Measurements from ENCODE around the gene KCTD14.
"Not testable (repeated sequence)": the region's sequence is repeated elsewhere in the genome, so short reads cannot be mapped to it uniquely, and the experiment has no call there.

Gene KCTD14

GRCh38 chr11:78037825-78038620 lies 14.9 kb upstream of the KCTD14 start:
- no peak overlapping the region for H3K27ac ChIP-seq (ENCODE audit: insufficient read depth, low read depth, low read length, poor library complexity, severe bottlenecking)
- WGBS, 2 experiments: 87 to 92% methylated on average over 9 of the region's 9 CpGs
- H3K4me1 ChIP-seq (ENCODE audit: control insufficient read depth, insufficient read depth, low read length): no peaks in the 10 kb centered on the region
- H3K27me3 ChIP-seq (ENCODE audit: control insufficient read depth, insufficient read depth, low read length, poor library complexity, severe bottlenecking): no peaks in the 10 kb centered on the region
- H3K9me3 ChIP-seq (ENCODE audit: control insufficient read depth, low read length): no peaks in the 10 kb centered on the region
- no peak overlapping the region for H3K4me3 ChIP-seq (ENCODE audit: insufficient read depth, low read depth, low read length)
- H3K36me3 ChIP-seq (ENCODE audit: control insufficient read depth, insufficient read depth, low read length): no peaks in the 10 kb centered on the region

DNA sequence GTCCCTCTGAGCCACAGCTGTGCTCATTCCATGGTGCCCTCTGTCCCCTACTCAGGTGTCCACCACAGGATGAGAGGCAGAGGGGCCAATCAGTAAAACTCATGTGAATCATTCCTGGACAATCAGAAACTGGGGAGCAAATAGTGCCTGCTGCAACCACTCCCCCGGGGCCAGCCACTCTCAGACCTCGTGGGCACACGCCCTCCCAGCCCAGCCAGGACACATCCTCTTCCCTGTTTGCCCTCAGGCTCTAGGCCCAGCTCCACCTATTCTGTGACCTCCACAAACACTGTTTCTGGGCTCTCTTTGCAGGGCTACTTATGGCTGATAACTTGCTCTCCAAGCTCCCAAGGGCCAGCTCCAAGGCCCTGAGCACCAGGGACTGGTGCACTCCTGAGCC lies 14.0 kb upstream of the KCTD14 start:
- no peaks in the 10 kb centered on the region for H3K36me3 ChIP-seq (ENCODE audit: control insufficient read depth, insufficient read depth, low read length)
- 91 to 93% methylated on average over 3 of the region's 3 CpGs for WGBS, 2 experiments
- no peaks in the 10 kb centered on the region for H3K27me3 ChIP-seq (ENCODE audit: control insufficient read depth, insufficient read depth, low read length, poor library complexity, severe bottlenecking)
- H3K4me1 ChIP-seq (ENCODE audit: control insufficient read depth, insufficient read depth, low read length): no peaks in the 10 kb centered on the region
- H3K27ac ChIP-seq (ENCODE audit: insufficient read depth, low read depth, low read length, poor library complexity, severe bottlenecking): no peak overlapping the region
- no peaks in the 10 kb centered on the region for H3K9me3 ChIP-seq (ENCODE audit: control insufficient read depth, low read length)
- H3K4me3 ChIP-seq (ENCODE audit: insufficient read depth, low read depth, low read length): no peak overlapping the region

DNA sequence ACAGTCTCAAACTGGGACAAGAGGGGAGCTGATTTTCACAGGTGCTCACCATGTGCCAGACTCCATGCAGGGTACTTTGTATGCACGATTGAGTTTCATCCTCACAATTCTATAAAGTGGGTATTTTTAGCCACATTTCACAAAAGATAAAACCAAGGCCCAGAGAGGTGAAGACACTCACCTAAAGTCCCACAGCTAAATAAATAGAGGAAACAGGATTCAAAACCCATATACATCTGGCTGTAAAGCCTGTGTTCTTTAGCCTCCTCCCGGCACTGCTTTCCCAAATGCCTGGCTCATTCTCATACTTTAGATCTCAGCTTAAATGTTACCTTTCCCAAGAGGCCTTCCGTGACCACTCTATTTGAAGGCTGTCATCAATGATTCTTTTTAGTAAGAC lies 13.2 kb upstream of the KCTD14 start:
- no peaks in the 10 kb centered on the region for H3K36me3 ChIP-seq (ENCODE audit: control insufficient read depth, insufficient read depth, low read length)
- H3K9me3 ChIP-seq (ENCODE audit: control insufficient read depth, low read length): no peaks in the 10 kb centered on the region
- no peak overlapping the region for H3K4me3 ChIP-seq (ENCODE audit: insufficient read depth, low read depth, low read length)

DNA sequence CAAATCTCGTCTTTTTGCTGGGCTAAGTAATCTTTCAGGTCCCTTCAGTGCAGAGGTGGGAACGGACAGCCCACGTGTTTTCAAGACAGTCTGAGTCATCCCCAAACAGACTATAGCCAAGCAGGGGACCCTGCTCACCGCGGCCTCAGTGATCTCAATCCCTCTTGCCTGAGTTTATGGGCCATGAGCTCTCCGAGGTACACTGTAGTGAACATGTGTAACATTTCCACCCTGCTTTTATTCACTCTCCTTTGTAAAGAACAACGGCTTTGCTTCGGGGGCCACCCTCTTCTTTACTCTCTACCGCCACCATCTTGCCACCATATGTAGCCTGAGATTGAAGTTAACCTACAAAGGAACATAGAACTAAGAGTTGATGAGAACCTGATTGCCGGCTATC lies 11.5 kb upstream of the KCTD14 start:
- Histone ChIP-seq H3K36me3 (ENCODE audit: control insufficient read depth, insufficient read depth, low read length) (no peaks in the 10 kb centered on the region), H3K9me3 (ENCODE audit: control insufficient read depth, low read length) (no peaks in the 10 kb centered on the region), H3K27ac (ENCODE audit: insufficient read depth, low read depth, low read length, poor library complexity, severe bottlenecking) (no peak overlapping the region), H3K27me3 (ENCODE audit: control insufficient read depth, insufficient read depth, low read length, poor library complexity, severe bottlenecking) (no peaks in the 10 kb centered on the region), H3K4me1 (ENCODE audit: control insufficient read depth, insufficient read depth, low read length) (peaks cover 6% of the 10 kb centered on the region), H3K4me3 (ENCODE audit: insufficient read depth, low read depth, low read length) (no peak overlapping the region)
- 75 to 78% methylated on average over 10 of the region's 10 CpGs for whole genome bisulfite sequencing, 2 experiments

More for the DNA sequence above, 13.2 kb upstream of the KCTD14 start:
- Histone ChIP-seq H3K4me1 (ENCODE audit: control insufficient read depth, insufficient read depth, low read length) (no peaks in the 10 kb centered on the region), H3K27ac (ENCODE audit: insufficient read depth, low read depth, low read length, poor library complexity, severe bottlenecking) (no peak overlapping the region), H3K27me3 (ENCODE audit: control insufficient read depth, insufficient read depth, low read length, poor library complexity, severe bottlenecking) (no peaks in the 10 kb centered on the region)
- WGBS, 2 experiments: 90 to 92% methylated on average over 3 of the region's 3 CpGs

GRCh38 chr11:78033040-78033439 lies 10.0 kb upstream of the KCTD14 start:
- Histone ChIP-seq H3K27ac (ENCODE audit: insufficient read depth, low read depth, low read length, poor library complexity, severe bottlenecking) (no peak overlapping the region), H3K9me3 (ENCODE audit: control insufficient read depth, low read length) (no peaks in the 10 kb centered on the region), H3K4me3 (ENCODE audit: insufficient read depth, low read depth, low read length) (no peak overlapping the region), H3K36me3 (ENCODE audit: control insufficient read depth, insufficient read depth, low read length) (no peaks in the 10 kb centered on the region), H3K27me3 (ENCODE audit: control insufficient read depth, insufficient read depth, low read length, poor library complexity, severe bottlenecking) (no peaks in the 10 kb centered on the region), H3K4me1 (ENCODE audit: control insufficient read depth, insufficient read depth, low read length) (peaks cover 6% of the 10 kb centered on the region)
- 60 to 67% methylated on average over 4 of the region's 4 CpGs for WGBS, 2 experiments

- Histone ChIP-seq H3K4me3 (ENCODE audit: insufficient read depth, low read depth, low read length) (no peak overlapping the region), H3K36me3 (ENCODE audit: control insufficient read depth, insufficient read depth, low read length) (no peaks in the 10 kb centered on the region), H3K4me1 (ENCODE audit: control insufficient read depth, insufficient read depth, low read length) (peaks cover 6% of the 10 kb centered on the region), H3K9me3 (ENCODE audit: control insufficient read depth, low read length) (no peaks in the 10 kb centered on the region), H3K27me3 (ENCODE audit: control insufficient read depth, insufficient read depth, low read length, poor library complexity, severe bottlenecking) (no peaks in the 10 kb centered on the region), H3K27ac (ENCODE audit: insufficient read depth, low read depth, low read length, poor library complexity, severe bottlenecking) (no peak overlapping the region)
Observed at GRCh38 chr11:78032090-78032489, 9.0 kb upstream of the KCTD14 start.

GRCh38 chr11:78031629-78032028 lies 8.6 kb upstream of the KCTD14 start:
- Histone ChIP-seq H3K27me3 (ENCODE audit: control insufficient read depth, insufficient read depth, low read length, poor library complexity, severe bottlenecking) (no peaks in the 10 kb centered on the region), H3K9me3 (ENCODE audit: control insufficient read depth, low read length) (no peaks in the 10 kb centered on the region), H3K4me3 (ENCODE audit: insufficient read depth, low read depth, low read length) (no peak overlapping the region), H3K4me1 (ENCODE audit: control insufficient read depth, insufficient read depth, low read length) (peaks cover 6% of the 10 kb centered on the region), H3K27ac (ENCODE audit: insufficient read depth, low read depth, low read length, poor library complexity, severe bottlenecking) (no peak overlapping the region), H3K36me3 (ENCODE audit: control insufficient read depth, insufficient read depth, low read length) (no peaks in the 10 kb centered on the region)
- WGBS, 2 experiments: 82 to 83% methylated on average over 3 of the region's 3 CpGs

DNA sequence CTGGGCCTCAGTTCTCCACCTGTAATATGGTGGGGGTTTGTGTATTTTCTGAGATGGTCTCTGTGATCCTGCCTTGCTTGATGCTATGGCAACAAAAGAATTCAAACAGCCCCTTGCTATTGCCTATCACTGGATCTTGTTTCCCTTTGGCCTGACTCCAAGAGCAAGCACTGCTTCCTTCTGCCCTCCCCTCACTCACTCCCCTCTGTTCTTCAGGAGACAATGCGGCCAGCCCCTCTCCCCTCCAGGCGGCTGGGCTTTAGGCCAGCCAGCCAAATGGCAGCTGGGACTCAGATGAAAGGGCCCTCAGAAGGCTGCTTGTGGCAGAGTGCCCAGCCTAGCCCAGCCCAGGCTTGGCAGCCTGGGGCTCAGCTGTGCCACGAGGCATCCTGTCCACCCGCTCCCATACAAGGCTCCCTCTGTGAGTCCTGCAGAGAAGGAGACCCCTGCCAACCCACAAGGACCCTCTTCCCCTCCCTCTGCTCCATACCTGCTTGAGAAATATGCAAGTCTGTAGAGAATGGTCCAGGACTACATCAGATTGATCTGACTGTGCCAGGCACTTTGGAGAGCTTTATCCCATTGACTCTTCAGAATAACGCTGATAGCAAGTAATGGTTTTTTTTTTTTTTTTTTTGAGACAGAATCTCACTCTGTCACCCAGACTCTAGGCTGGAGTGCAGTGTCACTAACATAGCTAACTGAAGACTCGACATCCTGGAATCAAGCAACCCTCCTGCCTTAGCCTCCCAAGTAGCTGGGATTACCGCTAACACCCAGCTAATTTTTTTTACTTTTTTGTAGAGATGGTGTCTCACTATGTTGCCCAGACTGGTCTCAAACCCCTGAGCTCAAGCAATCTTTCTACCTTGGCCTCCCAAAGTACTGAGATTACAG lies 7.6 kb upstream of the KCTD14 start:
- no peaks in the 10 kb centered on the region for H3K9me3 ChIP-seq (ENCODE audit: control insufficient read depth, low read length)
- H3K27ac ChIP-seq (ENCODE audit: insufficient read depth, low read depth, low read length, poor library complexity, severe bottlenecking): no peak overlapping the region
- no peaks in the 10 kb centered on the region for H3K36me3 ChIP-seq (ENCODE audit: control insufficient read depth, insufficient read depth, low read length)
- peaks cover 6% of the 10 kb centered on the region for H3K4me1 ChIP-seq (ENCODE audit: control insufficient read depth, insufficient read depth, low read length)
- 63 to 67% methylated on average over 7 of the region's 7 CpGs for WGBS, 2 experiments
- no peaks in the 10 kb centered on the region for H3K27me3 ChIP-seq (ENCODE audit: control insufficient read depth, insufficient read depth, low read length, poor library complexity, severe bottlenecking)
- no peak overlapping the region for H3K4me3 ChIP-seq (ENCODE audit: insufficient read depth, low read depth, low read length)

DNA sequence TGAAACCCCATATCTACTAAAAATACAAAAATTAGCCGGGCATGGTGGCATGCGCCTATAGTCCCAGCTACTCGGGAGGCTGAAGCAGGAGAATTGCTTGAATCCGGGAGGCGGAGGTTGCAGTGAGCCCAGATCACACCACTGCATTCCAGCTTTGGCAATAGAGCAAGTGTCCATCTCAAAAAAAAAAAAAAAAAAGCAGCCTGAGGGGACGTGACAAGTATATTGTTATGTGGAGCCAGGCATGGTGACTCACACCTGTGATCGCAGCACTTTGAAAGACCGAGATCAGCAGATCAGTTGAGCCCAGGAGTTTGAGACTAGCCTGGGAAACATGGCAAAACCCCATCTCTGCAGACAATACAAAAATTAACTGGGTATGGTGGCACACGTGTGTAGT lies 5.3 kb upstream of the KCTD14 start:
- H3K4me3 ChIP-seq (ENCODE audit: insufficient read depth, low read depth, low read length); H3K9me3 ChIP-seq (ENCODE audit: control insufficient read depth, low read length); H3K36me3 ChIP-seq (ENCODE audit: control insufficient read depth, insufficient read depth, low read length); H3K4me1 ChIP-seq (ENCODE audit: control insufficient read depth, insufficient read depth, low read length); H3K27me3 ChIP-seq (ENCODE audit: control insufficient read depth, insufficient read depth, low read length, poor library complexity, severe bottlenecking); H3K27ac ChIP-seq (ENCODE audit: insufficient read depth, low read depth, low read length, poor library complexity, severe bottlenecking): not testable (repeated sequence)
- WGBS, 2 experiments: 88 to 91% methylated on average over 9 of the region's 9 CpGs

GRCh38 chr11:78027759-78028158 lies 4.7 kb upstream of the KCTD14 start:
- WGBS, 2 experiments: 96 to 100% methylated on average over 1 of the region's 2 CpGs
- Histone ChIP-seq H3K27ac (ENCODE audit: insufficient read depth, low read depth, low read length, poor library complexity, severe bottlenecking) (no peak overlapping the region), H3K27me3 (ENCODE audit: control insufficient read depth, insufficient read depth, low read length, poor library complexity, severe bottlenecking) (no peaks in the 10 kb centered on the region), H3K4me3 (ENCODE audit: insufficient read depth, low read depth, low read length) (no peak overlapping the region), H3K9me3 (ENCODE audit: control insufficient read depth, low read length) (no peaks in the 10 kb centered on the region), H3K36me3 (ENCODE audit: control insufficient read depth, insufficient read depth, low read length) (no peaks in the 10 kb centered on the region), H3K4me1 (ENCODE audit: control insufficient read depth, insufficient read depth, low read length) (peaks cover 6% of the 10 kb centered on the region)

Data from ectodermal cell (in vitro differentiated cells).